Ovary (tissue), 9 donors: ENCODE results near the gene RAC3. TPM values are rescaled to one million over a fixed set of nuclear protein-coding genes. Genes with fewer than 3 reads are reported as not detected.

Source experiments
- DNase-seq, 5 donors: peaks; one replicate each; pipeline ENCODE4 v3.0.0-alpha.2; 2019 to 2020
- H3K27ac ChIP-seq, 2 donors: fragments of 200-600 bp; one replicate each; pipeline versions ENCODE4 v1.5.1 to v1.8.0; 2019 to 2022
- H3K27me3 ChIP-seq: fragments of 200-600 bp; one replicate; pipeline ENCODE4 v1.8.0; 2022
- H3K36me3 ChIP-seq: fragments of 200-600 bp; sonication (generic); one replicate; pipeline ENCODE4 v1.5.1; 2019
- H3K4me1 ChIP-seq: one replicate; pipeline ENCODE4 v1.8.1; 2013; ENCODE audit warnings: mild to moderate bottlenecking, moderate library complexity; ENCODE audit not compliant: insufficient read depth
- H3K4me3 ChIP-seq: fragments of 200-600 bp; sonication (generic); one replicate; pipeline ENCODE4 v1.5.1; 2017
- H3K9me3 ChIP-seq, 2 donors: fragments of 200-600 bp in 1 of 2; sonication (generic) in 1 of 2; one replicate each; pipeline versions ENCODE4 v1.5.1 to v1.8.1; 2013 to 2019; ENCODE audit warnings: mild to moderate bottlenecking in 1 of 2, moderate library complexity in 1 of 2
- EP300 ChIP-seq: sonication (generic); formaldehyde crosslinking; IDR thresholded peaks from one replicate; pipeline ENCODE4 v1.6.1; 2017; ENCODE audit warnings: antibody characterized with exemption
- POLR2A ChIP-seq: fragments of 450-650 bp; IDR thresholded peaks from one replicate; pipeline ENCODE4 v1.6.1; 2017; ENCODE audit warnings: antibody characterized with exemption, mild to moderate bottlenecking, moderate library complexity
- WGBS, 3 donors: extraction: QIAGEN DNeasy Blood & Tissue Kit in 1 of 3; methylation state at CpG; one replicate each; pipeline versions ENCODE4 v1.1.5 to v1.1.7; 2013 to 2017; 5-methylcytosine and 5-hydroxymethylcytosine counted together
- intact Hi-C, 4 donors: fragments of 100-400 bp; cut with DNase I; formaldehyde crosslinking; loops; one replicate each; pipeline versions ENCODE4 v1.11.0 to v1.15.1; 2022 to 2023
- polyA plus RNA-seq, 2 donors: library from polyadenylated mRNA; stranded (reverse); fragments of 200-250 nt in 1 of 2; fragments of 350-450 nt in 1 of 2; fragmentation: Illumina TruSeq in 1 of 2; extraction: RNeasy Lipid Tissue Mini Kit (QIAGEN cat#74804) in 1 of 2; gene quantifications; one replicate each; pipeline ENCODE4 v1.2.3, GENCODE V29; 2013 to 2014
- total RNA-seq, 7 donors: library from RNA; depleted of rRNA in 2 of 7; stranded (reverse); fragments of >200 nt in 2 of 7; fragmentation: NEBNext Ultra II Directional in 3 of 7; extraction: Animal tissue kit (Norgen Biotek cat#: 25700) in 3 of 7; gene quantifications; one replicate each; pipeline versions ENCODE4 v1.1.0 to v1.2.4, GENCODE V29; 2016 to 2023
- TF ChIP-seq, protein P1 (sequence below), 3 donors: fragments of 450-650 bp in 2 of 3; fragments of 200-600 bp in 1 of 3; IDR thresholded peaks; one replicate each; pipeline versions ENCODE4 v1.5.1 to v1.8.0; 2016 to 2022; ENCODE audit warnings: antibody characterized with exemption in 3 of 3, mild to moderate bottlenecking in 1 of 3
- donor health status: DM: no; HTN: no; CAD: no; lungs with moderate emphysema.
- donor health status: DM: no; HTN: no; CAD: no.
- donor health status: Bipolar disorder and iron deficiency.
- donor health status: DM: yes; HTN: yes; CAD: no.
- donor health status: DM: no; HTN: no; CAD: no.
- donor health status: DM: yes; HTN: yes; CAD: no.

The RAC3 gene
- total and polyA plus RNA-seq, 9 donors: 0.40 to 7.8 (median 3.3) TPM

DNA sequence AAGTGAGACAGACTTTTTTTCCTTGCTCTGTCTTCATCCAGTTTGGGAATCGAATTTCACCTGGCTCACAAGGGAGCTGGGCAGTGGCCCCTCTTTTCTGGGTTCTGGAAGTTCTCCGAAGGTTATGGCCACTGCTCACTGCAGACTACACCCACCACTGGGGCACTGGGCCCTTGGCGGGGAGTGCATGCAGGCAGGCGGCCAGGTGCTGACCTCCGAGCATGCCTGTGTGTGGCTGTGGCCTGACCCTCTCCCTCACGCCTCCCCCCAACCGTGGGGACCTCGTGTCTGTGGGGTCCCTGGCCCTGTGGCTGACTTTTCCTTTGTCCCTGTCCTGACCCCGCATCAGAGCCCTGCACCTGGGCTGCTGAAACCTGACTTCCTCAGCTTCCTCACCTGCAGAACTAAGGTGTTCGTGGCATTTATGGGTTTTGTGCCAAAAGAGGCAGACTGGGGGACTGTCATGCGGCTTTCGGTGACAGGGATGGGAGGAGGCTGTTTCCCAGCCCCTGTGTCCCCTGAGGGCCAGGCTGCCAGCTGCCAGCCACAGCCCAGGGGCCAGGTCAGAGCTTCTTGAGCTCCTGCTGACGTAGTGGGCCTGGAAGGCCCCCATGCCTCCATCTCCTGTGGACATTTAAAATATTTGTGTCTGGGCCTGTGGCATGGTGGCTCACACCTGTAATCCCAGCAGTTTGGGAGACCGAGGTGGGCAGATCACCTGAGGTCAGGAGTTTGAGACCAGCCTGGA is 32.6 kb upstream of the RAC3 start:
- Histone ChIP-seq H3K9me3 (no peaks in the 10 kb centered on the region), H3K4me3 (no peak overlapping the region), H3K27ac (no peak overlapping the region), H3K36me3 (no peaks in the 10 kb centered on the region), H3K27me3 (no peaks in the 10 kb centered on the region), H3K4me1 (peaks cover 5% of the 10 kb centered on the region)
- intact Hi-C loops: loop anchor here in 1 of 4 donors (10.0 kb wide), 1 partner anchor 56 kb away; the partner anchor contains the start of genes GPS1 and RFNG
- DNase-seq: no peak
- 87 to 91% (median 88%) methylated on average over 14 of the region's 14 CpGs for WGBS, 3 donors
- TF ChIP-seq EP300: no peak
- TF ChIP-seq, protein P1, sequence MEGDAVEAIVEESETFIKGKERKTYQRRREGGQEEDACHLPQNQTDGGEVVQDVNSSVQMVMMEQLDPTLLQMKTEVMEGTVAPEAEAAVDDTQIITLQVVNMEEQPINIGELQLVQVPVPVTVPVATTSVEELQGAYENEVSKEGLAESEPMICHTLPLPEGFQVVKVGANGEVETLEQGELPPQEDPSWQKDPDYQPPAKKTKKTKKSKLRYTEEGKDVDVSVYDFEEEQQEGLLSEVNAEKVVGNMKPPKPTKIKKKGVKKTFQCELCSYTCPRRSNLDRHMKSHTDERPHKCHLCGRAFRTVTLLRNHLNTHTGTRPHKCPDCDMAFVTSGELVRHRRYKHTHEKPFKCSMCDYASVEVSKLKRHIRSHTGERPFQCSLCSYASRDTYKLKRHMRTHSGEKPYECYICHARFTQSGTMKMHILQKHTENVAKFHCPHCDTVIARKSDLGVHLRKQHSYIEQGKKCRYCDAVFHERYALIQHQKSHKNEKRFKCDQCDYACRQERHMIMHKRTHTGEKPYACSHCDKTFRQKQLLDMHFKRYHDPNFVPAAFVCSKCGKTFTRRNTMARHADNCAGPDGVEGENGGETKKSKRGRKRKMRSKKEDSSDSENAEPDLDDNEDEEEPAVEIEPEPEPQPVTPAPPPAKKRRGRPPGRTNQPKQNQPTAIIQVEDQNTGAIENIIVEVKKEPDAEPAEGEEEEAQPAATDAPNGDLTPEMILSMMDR (IDR thresholded peaks at IDR 0.05): no peak
- no peak for TF ChIP-seq POLR2A

DNA sequence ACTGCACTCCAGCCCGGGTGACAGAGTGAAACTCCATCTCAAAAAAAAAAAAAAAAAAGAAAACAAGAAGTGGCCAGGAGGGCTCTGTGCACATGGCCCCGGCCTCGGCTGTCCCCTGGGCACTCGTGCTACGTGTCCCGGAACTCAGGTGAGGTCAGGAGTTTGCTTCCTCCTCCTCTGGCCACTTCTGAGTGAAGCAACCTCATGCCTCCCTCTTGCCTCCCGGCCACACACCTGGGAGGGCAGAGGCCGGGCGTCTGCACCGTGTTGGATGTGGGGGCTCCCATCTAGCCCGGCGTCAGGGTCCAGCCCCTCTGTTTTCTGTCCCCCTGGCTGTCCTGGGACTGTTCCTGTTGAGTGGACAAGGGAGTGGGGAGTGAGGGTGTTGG is 31.9 kb upstream of the RAC3 start:
- 82 to 92% (median 89%) methylated on average over 12 of the region's 12 CpGs for WGBS, 3 donors
- no peak for DNase-seq
- no peaks in the 10 kb centered on the region for H3K36me3 ChIP-seq
- H3K4me3 ChIP-seq: no peak overlapping the region
- intact Hi-C loops: loop anchor here in 1 of 4 donors (10.0 kb wide), 1 partner anchor 55 kb away; the partner anchor contains the start of genes GPS1 and RFNG
- peaks cover 7% of the 10 kb centered on the region for H3K4me1 ChIP-seq
- no peaks in the 10 kb centered on the region for H3K9me3 ChIP-seq
- no peak for TF ChIP-seq POLR2A
- no peak for TF ChIP-seq EP300
- TF ChIP-seq, protein P1 (IDR thresholded peaks at IDR 0.05): no peak
- H3K27me3 ChIP-seq: no peaks in the 10 kb centered on the region
- no peak overlapping the region for H3K27ac ChIP-seq

DNA sequence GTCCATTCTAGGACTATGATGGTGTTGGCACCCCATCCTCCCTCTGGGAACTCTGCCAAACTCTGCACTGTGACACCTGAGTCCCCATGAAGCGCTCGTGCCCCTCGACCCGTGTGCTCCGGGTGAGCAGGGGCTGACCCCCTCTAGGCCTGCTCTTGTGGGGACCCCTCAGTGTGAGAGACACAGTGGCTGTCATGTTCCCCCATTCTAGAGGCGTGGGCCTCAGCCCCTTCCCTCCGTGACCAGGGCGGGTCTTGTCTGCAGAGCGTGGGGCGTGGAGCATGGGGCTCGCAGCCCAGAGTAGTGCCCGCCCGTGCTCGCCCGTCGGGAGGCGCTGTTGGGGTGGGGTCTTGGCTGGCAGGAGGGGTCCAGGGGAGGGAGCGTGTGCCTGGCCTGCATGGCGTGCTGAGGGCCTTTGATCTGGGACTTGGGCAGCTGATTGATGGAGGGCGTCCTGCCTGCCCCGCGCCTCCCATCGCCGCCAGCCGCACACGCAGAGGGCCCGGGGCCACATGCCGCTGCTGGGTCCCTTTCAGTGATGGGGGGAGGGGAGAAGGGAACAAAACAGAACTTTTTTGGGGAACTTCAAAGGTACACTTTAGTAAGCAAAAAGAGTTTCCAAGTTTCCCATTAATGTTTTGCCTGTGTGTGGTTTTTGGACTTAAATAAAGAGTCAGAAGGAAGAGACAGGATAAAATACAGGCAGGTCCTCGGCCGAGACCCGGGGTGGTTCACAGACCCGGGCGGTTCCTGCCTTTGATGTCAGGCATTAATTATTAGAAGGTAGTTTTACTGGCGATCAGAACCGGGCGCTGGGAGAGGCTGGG is 31.3 kb upstream of the RAC3 start:
- H3K27ac ChIP-seq: no peak overlapping the region
- TF ChIP-seq, protein P1 (IDR thresholded peaks at IDR 0.05): no peak
- no peak for TF ChIP-seq POLR2A
- TF ChIP-seq EP300: no peak
- no peaks in the 10 kb centered on the region for H3K36me3 ChIP-seq
- intact Hi-C loops: loop anchor here in 2 of 4 donors (5.0 to 10.0 kb wide), 2 partner anchors 38 to 55 kb away; partner anchors contain the start of genes GPS1 (in 1 of the 2), NOTUM (in 1 of the 2) and RFNG (in 1 of the 2)
- H3K9me3 ChIP-seq: no peaks in the 10 kb centered on the region
- DNase-seq: no peak
- no peaks in the 10 kb centered on the region for H3K27me3 ChIP-seq
- H3K4me1 ChIP-seq: peaks cover 7% of the 10 kb centered on the region
- H3K4me3 ChIP-seq: no peak overlapping the region
- 76 to 83% (median 77%) methylated on average over 36 of the region's 36 CpGs for WGBS, 3 donors

DNA sequence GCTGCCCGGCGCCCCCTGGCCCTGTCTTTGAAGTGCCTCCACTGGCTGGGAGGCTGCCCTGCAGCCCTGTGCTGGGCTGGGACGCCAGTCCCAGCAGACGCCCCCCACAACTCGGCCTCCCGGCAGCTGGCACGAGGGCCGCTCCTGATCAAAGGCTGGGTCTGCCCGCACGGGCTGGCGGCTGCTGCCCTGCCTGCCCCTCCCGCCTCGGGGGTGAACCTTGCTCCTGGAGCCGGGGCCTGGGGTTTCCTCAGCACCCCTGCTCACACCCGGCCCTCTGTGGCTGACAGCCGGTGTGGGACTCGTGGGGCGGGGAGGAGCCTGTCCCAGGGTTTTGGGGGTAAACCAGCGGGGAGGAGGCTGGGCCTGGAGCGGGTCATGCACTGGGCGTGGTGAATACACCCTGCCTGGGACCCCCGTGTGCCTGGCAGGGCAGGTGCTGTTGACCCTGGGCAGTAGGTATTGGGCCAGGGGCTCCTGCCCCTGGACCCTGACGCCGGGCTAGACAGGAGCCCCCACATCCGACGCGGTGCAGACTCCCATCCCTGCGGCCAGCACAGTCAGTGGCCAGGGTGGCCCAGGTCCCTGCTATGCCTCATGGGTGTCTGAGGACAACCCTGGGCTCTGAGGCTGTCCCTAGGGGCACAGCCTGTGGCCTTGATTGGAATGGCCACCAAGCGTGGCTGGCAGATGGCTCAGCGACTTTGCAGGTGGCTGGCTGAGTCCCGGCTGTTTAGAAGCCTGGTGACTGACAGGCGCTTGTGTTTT is 30.5 kb upstream of the RAC3 start:
- TF ChIP-seq, protein P1 (IDR thresholded peaks at IDR 0.05): no peak
- TF ChIP-seq POLR2A (no peak), EP300 (no peak)
- Histone ChIP-seq H3K9me3 (no peaks in the 10 kb centered on the region), H3K36me3 (no peaks in the 10 kb centered on the region), H3K4me1 (peaks cover 7% of the 10 kb centered on the region), H3K27me3 (no peaks in the 10 kb centered on the region), H3K27ac (no peak overlapping the region), H3K4me3 (no peak overlapping the region)
- DNase-seq: no peak
- 77 to 90% (median 85%) methylated on average over 28 to 32 of the region's 32 CpGs for WGBS, 3 donors
- intact Hi-C loops: loop anchor here in 1 of 4 donors (5.0 kb wide), 1 partner anchor 39 kb away; the partner anchor contains the start of gene NOTUM
